C4-2B (cell line): ENCODE data around the gene GEMIN2.
A peak's percentile ranks its signal among the peaks of the same experiment; 100 is the strongest.
"Not testable (repeated sequence)": the region's sequence is repeated elsewhere in the genome, so short reads cannot be mapped to it uniquely, and the experiment has no call there.

Source experiments
- H3K27ac ChIP-seq: fragments of 450-650 bp; 2 replicates; pipeline ENCODE4 v1.5.1; 2017
- ZFX ChIP-seq: fragments of 450-650 bp; IDR thresholded peaks from 2 replicates; pipeline ENCODE4 v1.6.1; 2017
- TF ChIP-seq, protein P1 (sequence below): fragments of 450-650 bp; conservative IDR thresholded peaks from 2 replicates; pipeline ENCODE4 v1.5.1; 2017; ENCODE audit warnings: mild to moderate bottlenecking

The GEMIN2 gene

GRCh38 chr14:39102969-39103957 lies 10.9 kb upstream of the GEMIN2 start, which contains the start of gene SEC23A:
SEC23A (minus strand) TSS chr14:39103235; CDS start chr14:39096118, 7,117 bp downstream.
- TF ChIP-seq ZFX: peak; percentile 13; the same call in 1 of the 2 replicates
- TF ChIP-seq, protein P1, sequence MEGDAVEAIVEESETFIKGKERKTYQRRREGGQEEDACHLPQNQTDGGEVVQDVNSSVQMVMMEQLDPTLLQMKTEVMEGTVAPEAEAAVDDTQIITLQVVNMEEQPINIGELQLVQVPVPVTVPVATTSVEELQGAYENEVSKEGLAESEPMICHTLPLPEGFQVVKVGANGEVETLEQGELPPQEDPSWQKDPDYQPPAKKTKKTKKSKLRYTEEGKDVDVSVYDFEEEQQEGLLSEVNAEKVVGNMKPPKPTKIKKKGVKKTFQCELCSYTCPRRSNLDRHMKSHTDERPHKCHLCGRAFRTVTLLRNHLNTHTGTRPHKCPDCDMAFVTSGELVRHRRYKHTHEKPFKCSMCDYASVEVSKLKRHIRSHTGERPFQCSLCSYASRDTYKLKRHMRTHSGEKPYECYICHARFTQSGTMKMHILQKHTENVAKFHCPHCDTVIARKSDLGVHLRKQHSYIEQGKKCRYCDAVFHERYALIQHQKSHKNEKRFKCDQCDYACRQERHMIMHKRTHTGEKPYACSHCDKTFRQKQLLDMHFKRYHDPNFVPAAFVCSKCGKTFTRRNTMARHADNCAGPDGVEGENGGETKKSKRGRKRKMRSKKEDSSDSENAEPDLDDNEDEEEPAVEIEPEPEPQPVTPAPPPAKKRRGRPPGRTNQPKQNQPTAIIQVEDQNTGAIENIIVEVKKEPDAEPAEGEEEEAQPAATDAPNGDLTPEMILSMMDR: peak; percentile 12; the same call in 1 of the 2 replicates
- H3K27ac ChIP-seq: peak within 1 kb of the TSS; percentile 81

DNA sequence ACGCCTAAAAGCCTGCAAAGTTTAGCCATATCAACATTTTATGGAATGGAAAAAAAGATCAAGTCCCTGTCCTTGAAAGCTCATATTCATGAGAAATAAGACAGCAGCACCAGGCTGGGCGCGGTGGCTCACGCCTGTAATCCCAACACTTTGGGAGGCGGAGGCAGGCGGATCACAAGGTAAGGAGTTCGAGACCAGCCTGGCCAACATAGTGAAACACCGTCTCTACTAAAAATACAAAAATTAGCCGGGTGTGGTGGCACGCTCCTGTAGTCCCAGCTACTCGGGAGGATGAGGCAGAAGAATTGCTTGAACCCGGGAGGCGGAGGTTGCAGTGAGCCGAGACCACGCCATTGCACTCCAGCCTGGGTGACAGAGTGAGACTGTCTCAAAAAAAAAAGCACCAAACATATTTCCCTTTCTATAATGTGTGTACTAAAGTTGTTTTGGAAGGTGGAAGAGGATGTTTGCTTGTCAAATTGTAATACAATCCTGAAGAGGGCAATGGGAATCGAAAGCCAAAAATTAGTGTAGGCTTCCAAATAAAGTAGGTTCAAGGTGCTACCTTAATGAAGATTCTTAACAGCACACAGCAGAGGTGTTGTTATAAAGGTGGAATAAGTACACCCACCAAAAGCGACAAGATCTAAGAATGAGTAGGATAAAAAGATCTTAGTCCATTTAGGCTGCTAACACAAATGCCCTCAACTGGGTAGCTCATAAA lies 9.9 kb upstream of the GEMIN2 start:
- H3K27ac ChIP-seq: peak overlapping the region; percentile 81

DNA sequence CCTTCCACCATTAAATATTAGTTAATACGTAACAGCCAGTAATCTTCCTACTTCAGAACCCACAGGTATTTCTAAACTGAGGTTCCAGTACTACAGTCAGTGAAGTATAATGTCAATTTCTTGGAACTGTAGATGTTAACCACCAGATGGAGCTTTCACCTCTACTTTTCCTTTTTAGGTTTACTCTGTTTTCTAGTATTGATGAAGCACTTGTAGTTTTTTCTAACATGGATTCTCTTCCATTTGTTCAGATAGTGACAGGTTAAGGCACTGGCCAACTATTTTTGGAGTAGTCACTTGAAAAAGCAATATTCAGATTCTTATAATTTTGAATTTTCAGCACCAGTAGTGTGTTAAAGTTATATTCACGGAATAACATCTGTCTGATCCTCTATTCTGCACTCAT lies 6.5 kb upstream of the GEMIN2 start:
- no peak for TF ChIP-seq ZFX
- TF ChIP-seq, protein P1: peak; percentile 70
- no peak overlapping the region for H3K27ac ChIP-seq

- no peak overlapping the region for H3K27ac ChIP-seq
- TF ChIP-seq ZFX: no peak
- TF ChIP-seq, protein P1: no peak
Measured at GRCh38 chr14:39108791-39109190, 5.3 kb upstream of the GEMIN2 start.

- H3K27ac ChIP-seq: no peak overlapping the region
- TF ChIP-seq ZFX: no peak
- TF ChIP-seq, protein P1: no peak
Measured at GRCh38 chr14:39109893-39110715, 4.0 kb upstream of the GEMIN2 start.

DNA sequence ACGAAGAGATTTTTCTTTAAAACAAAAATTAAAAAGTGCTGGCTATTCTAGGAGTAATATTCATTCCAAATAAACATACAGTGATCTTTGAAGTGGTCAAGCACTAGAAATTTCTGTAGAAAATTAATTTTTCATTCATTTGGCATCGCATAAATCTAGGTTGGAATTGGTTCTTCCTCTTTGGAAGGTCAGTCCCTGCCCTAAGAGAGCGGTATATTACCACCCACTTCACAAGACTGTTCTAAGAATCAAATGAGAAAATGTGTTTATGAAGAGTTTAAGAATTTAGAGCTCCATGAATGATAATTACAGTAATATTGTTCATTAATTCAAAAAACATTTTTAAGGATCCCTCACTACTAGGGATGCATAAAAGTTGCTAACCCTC lies 444 bp upstream of the GEMIN2 start:
- TF ChIP-seq ZFX: no peak
- TF ChIP-seq, protein P1: no peak
- peak overlapping the region; percentile 67 for H3K27ac ChIP-seq

GRCh38 chr14:39122330-39123138 lies 8.4 kb downstream of the GEMIN2 start:
- H3K27ac ChIP-seq: no peak overlapping the region
- no peak for TF ChIP-seq ZFX
- TF ChIP-seq, protein P1: no peak

DNA sequence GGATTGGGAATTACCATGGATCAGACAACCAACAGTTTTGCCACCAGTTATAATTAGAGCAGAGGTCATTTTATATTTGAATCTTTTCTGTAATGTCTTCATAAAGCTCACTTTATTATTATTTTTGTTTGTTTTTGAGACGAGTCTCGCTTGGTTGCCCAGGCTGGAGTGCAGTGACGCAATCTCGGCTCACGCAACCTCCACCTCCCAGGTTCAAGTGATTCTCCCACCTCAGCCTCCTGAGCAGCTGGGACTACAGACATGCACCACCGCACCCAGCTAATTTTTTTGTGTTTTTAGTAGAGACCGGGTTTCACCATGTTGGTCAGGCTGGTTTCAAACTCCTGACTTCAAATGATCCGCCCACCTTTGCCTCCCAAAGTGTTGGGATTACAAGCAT lies 23.7 kb downstream of the GEMIN2 start:
- not testable (repeated sequence) for H3K27ac ChIP-seq
